Upper lobe of right lung (tissue), 1 donor: Measurements from ENCODE around the gene OPA1. TPM values are rescaled to one million over a fixed set of nuclear protein-coding genes. Genes with fewer than 3 reads are reported as not detected.
A peak's percentile ranks its signal among the peaks of the same experiment; 100 is the strongest.

ENCODE experiments used
- ATAC-seq: fragments of 200-7000 bp; cut with Tn5 transposase; one replicate; pipeline ENCODE4 v1.9.1; 2020; ENCODE audit warnings: mild to moderate bottlenecking, moderate library complexity
- DNase-seq: peaks from one replicate; pipeline ENCODE4 v3.0.0-alpha.2; 2020
- H3K27ac ChIP-seq: fragments of 200-600 bp; one replicate; pipeline ENCODE4 v1.8.0; 2022
- H3K27me3 ChIP-seq: fragments of 200-600 bp; one replicate; pipeline ENCODE4 v1.8.0; 2022; ENCODE audit warnings: mild to moderate bottlenecking
- H3K36me3 ChIP-seq: fragments of 200-600 bp; one replicate; pipeline ENCODE4 v1.8.0; 2022
- H3K4me1 ChIP-seq: fragments of 200-600 bp; one replicate; pipeline ENCODE4 v1.8.0; 2022
- H3K4me3 ChIP-seq: fragments of 200-600 bp; one replicate; pipeline ENCODE4 v1.8.0; 2022; ENCODE audit warnings: mild to moderate bottlenecking
- H3K9me3 ChIP-seq: fragments of 200-600 bp; one replicate; pipeline ENCODE4 v1.8.0; 2022
- intact Hi-C: fragments of 100-400 bp; cut with DNase I; formaldehyde crosslinking; loops from one replicate; pipeline ENCODE4 v1.11.0; 2022
- total RNA-seq: library from RNA; stranded (reverse); fragmentation: NEBNext Ultra II Directional; extraction: Animal tissue kit (Norgen Biotek cat#: 25700); gene quantifications from one replicate; pipeline ENCODE4 v1.2.1, GENCODE V29; 2021
- TF ChIP-seq, protein P1 (sequence below): fragments of 200-600 bp; IDR thresholded peaks from one replicate; pipeline ENCODE4 v1.8.0; 2022; ENCODE audit warnings: antibody characterized with exemption
- donor health status: DM: no; HTN: yes; CAD: no; lungs with severe emphysema.

Gene OPA1
- total RNA-seq, 1 donor from 2014 or later, result 46.3 TPM

DNA sequence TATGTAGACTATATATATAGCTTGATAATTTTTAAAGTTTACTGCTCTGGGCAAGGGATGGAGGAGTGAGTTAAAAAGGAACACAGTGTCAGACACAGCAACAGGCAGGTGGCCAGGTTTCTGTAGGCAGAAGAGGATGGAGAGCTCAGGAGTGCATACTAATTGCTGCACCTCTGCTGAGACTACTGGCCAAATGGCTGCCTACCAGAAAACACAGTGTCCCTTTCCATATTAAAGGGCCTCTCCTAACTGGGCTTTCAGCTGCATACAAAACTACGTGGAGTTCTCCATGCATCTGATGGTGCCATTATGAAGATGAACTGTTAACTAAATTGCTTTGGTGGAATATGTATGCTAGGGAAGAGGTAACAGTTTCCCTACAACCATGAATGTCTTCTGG, 40.1 kb upstream of the OPA1 start:
- ATAC-seq (peak; percentile 73), DNase-seq (no peak)
- no peaks in the 10 kb centered on the region for H3K9me3 ChIP-seq
- TF ChIP-seq, protein P1, sequence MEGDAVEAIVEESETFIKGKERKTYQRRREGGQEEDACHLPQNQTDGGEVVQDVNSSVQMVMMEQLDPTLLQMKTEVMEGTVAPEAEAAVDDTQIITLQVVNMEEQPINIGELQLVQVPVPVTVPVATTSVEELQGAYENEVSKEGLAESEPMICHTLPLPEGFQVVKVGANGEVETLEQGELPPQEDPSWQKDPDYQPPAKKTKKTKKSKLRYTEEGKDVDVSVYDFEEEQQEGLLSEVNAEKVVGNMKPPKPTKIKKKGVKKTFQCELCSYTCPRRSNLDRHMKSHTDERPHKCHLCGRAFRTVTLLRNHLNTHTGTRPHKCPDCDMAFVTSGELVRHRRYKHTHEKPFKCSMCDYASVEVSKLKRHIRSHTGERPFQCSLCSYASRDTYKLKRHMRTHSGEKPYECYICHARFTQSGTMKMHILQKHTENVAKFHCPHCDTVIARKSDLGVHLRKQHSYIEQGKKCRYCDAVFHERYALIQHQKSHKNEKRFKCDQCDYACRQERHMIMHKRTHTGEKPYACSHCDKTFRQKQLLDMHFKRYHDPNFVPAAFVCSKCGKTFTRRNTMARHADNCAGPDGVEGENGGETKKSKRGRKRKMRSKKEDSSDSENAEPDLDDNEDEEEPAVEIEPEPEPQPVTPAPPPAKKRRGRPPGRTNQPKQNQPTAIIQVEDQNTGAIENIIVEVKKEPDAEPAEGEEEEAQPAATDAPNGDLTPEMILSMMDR, result no peak
- no peaks in the 10 kb centered on the region for H3K4me1 ChIP-seq
- H3K27ac ChIP-seq, result peak overlapping the region; percentile 66
- no peaks in the 10 kb centered on the region for H3K36me3 ChIP-seq
- H3K4me3 ChIP-seq, result peak overlapping the region; percentile 42
- H3K27me3 ChIP-seq, result no peaks in the 10 kb centered on the region
- intact Hi-C loops, result no loop called here

DNA sequence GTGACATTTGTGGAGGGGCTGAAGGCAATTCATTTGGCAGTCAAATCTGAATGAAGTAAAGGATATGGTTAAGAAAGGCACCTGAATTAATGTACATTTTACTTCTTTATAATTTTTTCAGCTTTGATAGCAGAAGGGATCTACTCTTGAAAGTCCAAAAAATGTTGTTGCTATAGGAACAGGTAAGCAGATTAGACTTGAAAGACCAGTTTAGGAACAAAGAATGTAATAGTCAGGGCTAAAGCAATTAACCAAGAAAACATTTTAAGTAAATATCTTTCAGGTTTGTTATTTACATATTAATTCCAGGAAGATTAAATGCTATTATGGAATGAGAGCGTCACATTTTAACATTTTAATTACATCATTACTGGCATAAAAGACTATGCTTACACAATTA, 39.4 kb upstream of the OPA1 start:
- no peaks in the 10 kb centered on the region for H3K4me1 ChIP-seq
- H3K27me3 ChIP-seq, result no peaks in the 10 kb centered on the region
- ATAC-seq, result no peak
- TF ChIP-seq, protein P1, result no peak
- peak overlapping the region; percentile 66 for H3K27ac ChIP-seq
- intact Hi-C loops, result no loop called here
- H3K9me3 ChIP-seq, result no peaks in the 10 kb centered on the region
- peak overlapping the region; percentile 42 for H3K4me3 ChIP-seq
- no peaks in the 10 kb centered on the region for H3K36me3 ChIP-seq
- no peak for DNase-seq

DNA sequence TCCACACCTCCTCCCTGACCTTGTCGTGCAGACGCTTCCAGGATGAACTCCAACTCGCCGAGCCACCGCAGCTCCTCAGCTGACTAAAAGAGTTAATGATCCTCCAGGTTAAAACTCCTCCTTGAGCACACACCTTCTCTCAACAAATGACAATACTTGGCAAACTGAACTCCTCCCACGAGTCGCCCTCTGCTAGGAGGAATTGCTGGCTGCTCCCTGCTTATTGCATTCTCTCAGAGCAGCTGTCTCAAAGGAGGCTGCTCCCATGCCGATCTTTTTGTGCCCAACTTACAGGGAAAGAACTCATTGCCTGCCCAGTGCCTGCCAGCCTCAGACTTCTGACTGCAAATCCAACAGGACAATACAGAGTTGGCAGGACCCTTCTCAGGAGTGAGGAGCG, 38.2 kb upstream of the OPA1 start, which contains the start of gene ATP13A4:
ATP13A4 (minus strand) TSS at position 85 of the 400 bp plus-strand sequence. CDS start 96 bp downstream, outside the sequence.
- ATAC-seq, result peak; percentile 86
- Histone ChIP-seq H3K36me3 (no peaks in the 10 kb centered on the region), H3K27me3 (no peaks in the 10 kb centered on the region), H3K4me3 (peak within 1 kb of the TSS; percentile 42), H3K27ac (peak within 1 kb of the TSS; percentile 66), H3K4me1 (no peaks in the 10 kb centered on the region), H3K9me3 (no peaks in the 10 kb centered on the region)
- peak; percentile 68 for DNase-seq
- intact Hi-C loops, result no loop called here
- TF ChIP-seq, protein P1, result no peak

GRCh38 chr3:193556841-193557240, 36.2 kb upstream of the OPA1 start:
- H3K27ac ChIP-seq, result no peak overlapping the region
- no peak for DNase-seq

DNA sequence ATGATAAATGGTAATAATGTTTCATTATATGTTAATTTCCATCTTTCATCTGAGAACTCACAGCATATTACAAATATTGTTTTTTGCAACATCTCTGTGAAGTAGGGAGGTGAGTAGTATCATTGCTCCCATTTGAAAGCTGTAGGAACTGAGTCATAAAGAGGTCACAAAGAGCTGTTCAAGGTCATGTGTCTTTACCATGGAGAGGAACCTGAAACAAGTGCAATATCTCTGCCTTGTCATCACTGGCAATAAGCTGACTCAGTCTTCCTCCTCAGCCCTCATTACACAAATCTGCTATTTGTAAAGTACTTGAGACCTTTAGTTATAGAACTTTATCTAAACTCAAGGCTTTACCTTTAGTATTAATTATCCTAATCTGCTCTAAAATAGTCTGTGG, 33.9 kb upstream of the OPA1 start:
- Histone ChIP-seq H3K9me3 (no peaks in the 10 kb centered on the region), H3K4me3 (no peak overlapping the region), H3K4me1 (no peaks in the 10 kb centered on the region), H3K36me3 (no peaks in the 10 kb centered on the region), H3K27me3 (no peaks in the 10 kb centered on the region), H3K27ac (no peak overlapping the region)
- ATAC-seq (no peak), DNase-seq (no peak)
- intact Hi-C loops, result no loop called here
- TF ChIP-seq, protein P1, result no peak

More at GRCh38 chr3:193556841-193557240, 36.2 kb upstream of the OPA1 start:
- H3K36me3 ChIP-seq, result no peaks in the 10 kb centered on the region
- no peaks in the 10 kb centered on the region for H3K9me3 ChIP-seq
- no peaks in the 10 kb centered on the region for H3K4me1 ChIP-seq
- H3K4me3 ChIP-seq, result no peak overlapping the region
- intact Hi-C loops, result no loop called here
- TF ChIP-seq, protein P1, result no peak
- H3K27me3 ChIP-seq, result no peaks in the 10 kb centered on the region
- peak; percentile 34 for ATAC-seq

GRCh38 chr3:193560091-193560490, 32.9 kb upstream of the OPA1 start:
- DNase-seq (no peak), ATAC-seq (no peak)
- no peaks in the 10 kb centered on the region for H3K27me3 ChIP-seq
- no peaks in the 10 kb centered on the region for H3K36me3 ChIP-seq
- intact Hi-C loops, result no loop called here
- no peak overlapping the region for H3K4me3 ChIP-seq
- TF ChIP-seq, protein P1, result no peak
- H3K4me1 ChIP-seq, result no peaks in the 10 kb centered on the region
- H3K9me3 ChIP-seq, result no peaks in the 10 kb centered on the region
- no peak overlapping the region for H3K27ac ChIP-seq
